ENCODE measurements around the gene ZNF343.
"Not testable (repeated sequence)": the region's sequence is repeated elsewhere in the genome, so short reads cannot be mapped to it uniquely, and the experiment has no call there.

- not testable (repeated sequence) for TF ChIP-seq CTCF, POLR2A, POLR2AphosphoS5, EP300 (IDR thresholded peaks at IDR 0.05)
Measured at GRCh38 chr20:2522826-2523429, 14.2 kb upstream of the ZNF343 start.
